ENCODE results near the gene STK17B. TPM values are rescaled to one million over a fixed set of nuclear protein-coding genes. Genes with fewer than 3 reads are reported as not detected.

STK17B gene
- total and polyA plus RNA-seq, 2 of the 13 experiments (the other 11 are each of a cell fraction or from before 2014, with no cell fraction given), result 1.6 to 4.5 TPM

DNA sequence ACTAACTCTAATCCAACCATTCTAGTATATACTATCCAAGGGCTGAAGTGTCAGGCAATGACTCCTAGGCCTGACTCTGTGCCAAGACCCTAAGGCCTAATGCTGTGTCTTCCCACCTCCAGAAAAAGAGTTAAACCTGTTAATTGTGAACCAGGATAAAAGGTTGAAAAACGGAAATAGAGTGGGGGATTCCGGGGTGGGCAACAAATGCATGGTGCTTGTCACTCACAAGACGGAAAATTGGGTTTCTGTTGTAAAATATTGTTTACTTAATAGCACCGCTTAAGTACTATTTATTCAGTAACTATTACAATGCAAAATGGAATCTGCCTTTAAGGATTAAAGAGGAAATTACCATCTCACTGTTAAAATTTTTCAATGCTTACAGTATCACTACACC is 3.2 kb downstream of the STK17B start (continued):
- no peak for TF ChIP-seq AGO1 (IDR thresholded peaks at IDR 0.05; ENCODE audit: low read depth, low read length, poor library complexity, severe bottlenecking)
- no peak for TF ChIP-seq ATF7 (IDR thresholded peaks at IDR 0.05)
- no peak for TF ChIP-seq ATF7 (CRISPR knock-in tag; IDR thresholded peaks at IDR 0.05)
- TF ChIP-seq PHF21A (CRISPR knock-in tag; IDR thresholded peaks at IDR 0.05), result no peak
- TF ChIP-seq ZIK1 (CRISPR knock-in tag; IDR thresholded peaks at IDR 0.05; ENCODE audit: borderline replicate concordance, low read depth), result no peak
- no peak for TF ChIP-seq ZNF557 (CRISPR knock-in tag; IDR thresholded peaks at IDR 0.05)

DNA sequence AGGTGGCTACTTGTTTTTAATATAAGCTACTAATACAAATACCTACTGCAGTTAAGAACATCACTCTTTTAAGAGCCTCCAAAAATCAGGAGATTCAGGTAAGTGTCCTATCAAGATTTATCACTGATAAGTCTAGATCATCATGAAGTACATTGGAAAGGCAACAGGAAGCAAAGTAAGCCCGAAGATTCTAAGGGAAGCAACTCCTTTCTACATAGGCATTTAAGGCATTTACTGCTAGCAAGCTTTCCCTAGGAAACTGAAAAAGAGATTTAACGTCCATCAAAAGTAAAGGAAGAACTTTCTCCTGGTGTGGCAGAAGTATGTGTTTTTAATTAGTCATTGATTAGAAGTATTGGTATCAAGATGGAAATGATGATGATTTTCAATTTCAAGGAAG is 3.7 kb downstream of the STK17B start:
- H4K20me1 ChIP-seq (ENCODE audit: insufficient read depth, low read length), result no peaks in the 10 kb centered on the region
- no peak overlapping the region for H3K4me3 ChIP-seq (replicated peaks in 1 of 3; ENCODE audit: insufficient read depth in 1 of 3, low read depth in 2 of 3, low read length in 3 of 3)
- H3K4me2 ChIP-seq (ENCODE audit: low read depth, low read length), result no peak overlapping the region
- no peak overlapping the region for H2AFZ ChIP-seq (ENCODE audit: low read length)
- TF ChIP-seq, protein P1, sequence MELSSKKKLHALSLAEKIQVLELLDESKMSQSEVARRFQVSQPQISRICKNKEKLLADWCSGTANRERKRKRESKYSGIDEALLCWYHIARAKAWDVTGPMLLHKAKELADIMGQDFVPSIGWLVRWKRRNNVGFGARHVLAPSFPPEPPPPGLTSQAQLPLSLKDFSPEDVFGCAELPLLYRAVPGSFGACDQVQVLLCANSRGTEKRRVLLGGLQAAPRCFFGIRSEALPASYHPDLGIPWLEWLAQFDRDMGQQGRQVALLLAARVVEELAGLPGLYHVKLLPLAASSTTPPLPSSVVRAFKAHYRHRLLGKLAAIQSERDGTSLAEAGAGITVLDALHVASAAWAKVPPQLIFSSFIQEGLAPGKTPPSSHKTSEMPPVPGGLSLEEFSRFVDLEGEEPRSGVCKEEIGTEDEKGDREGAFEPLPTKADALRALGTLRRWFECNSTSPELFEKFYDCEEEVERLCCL (CRISPR knock-in tag; IDR thresholded peaks at IDR 0.05; ENCODE audit: borderline replicate concordance), result no peak
- TF ChIP-seq ETV5 (CRISPR knock-in tag; IDR thresholded peaks at IDR 0.05; ENCODE audit: borderline replicate concordance) (no peak), TEF (CRISPR knock-in tag; IDR thresholded peaks at IDR 0.05) (no peak), REXO4 (CRISPR knock-in tag; IDR thresholded peaks at IDR 0.05; ENCODE audit: borderline replicate concordance) (no peak), MTA3 (CRISPR knock-in tag; IDR thresholded peaks at IDR 0.05) (no peak)
- no peaks in the 10 kb centered on the region for H3K9me3 ChIP-seq (ENCODE audit: low read length)
- in situ Hi-C loops (cut with HindIII; ENCODE audit: extremely low pct_ligation_motif_present, low pct_unique_long_range_greater_than_20kb) (no loop called here), intact Hi-C loops (cut with micrococcal nuclease; ENCODE audit: unreplicated experiment) (no loop called here)
- ATAC-seq (no peak), FAIRE-seq (no peak), DNase-seq (ENCODE audit: low spot score) (no peak)
- no TSS peak for BruUV-seq (replicated peaks)
- H3K27ac ChIP-seq (ENCODE audit: extremely low read length, insufficient read depth, low read length), result no peak overlapping the region
- H3K9ac ChIP-seq (ENCODE audit: insufficient read depth, low read depth, low read length), result no peak overlapping the region
- peaks cover 16% of the 10 kb centered on the region for H3K4me1 ChIP-seq (ENCODE audit: insufficient read depth, low read length)
- CTCF ChIA-PET (ENCODE audit: low intra/inter-chr PET ratio, low total read pairs), result no interaction called here
- H3K79me2 ChIP-seq (ENCODE audit: insufficient read depth, low read length), result no peaks in the 10 kb centered on the region
- H3K27me3 ChIP-seq (ENCODE audit: control insufficient read depth in 1 of 2, insufficient read depth in 2 of 2, low read length in 2 of 2), result peaks cover 3 to 10% of the 10 kb centered on the region in 2 experiments; a peak in 4 of 5 replicates
- POLR2A ChIA-PET, result no interaction called here
- H3K36me3 ChIP-seq (replicated peaks in 1 of 2; ENCODE audit: control insufficient read depth in 1 of 2, insufficient read depth in 2 of 2, low read length in 2 of 2), result no peaks in the 10 kb centered on the region
- 86% methylated on average over 2 of the region's 2 CpGs for WGBS (ENCODE audit: low lambda C conversion rate)

Data from HepG2 (cell line).